GM21390 (cell line): ENCODE measurements around the gene HTR4.
"Not testable (repeated sequence)": the region's sequence is repeated elsewhere in the genome, so short reads cannot be mapped to it uniquely, and the experiment has no call there.

Experiments
- ATAC-seq: cut with Tn5 transposase; IDR thresholded peaks from one replicate; pipeline ENCODE4 v1.9.1; 2021; ENCODE audit not compliant: unreplicated experiment

HTR4 gene

GRCh38 chr5:148541054-148541835, 113.1 kb downstream of the HTR4 start:
- ATAC-seq: no peak

- ATAC-seq: no peak
Measured at GRCh38 chr5:148540647-148541046, 113.7 kb downstream of the HTR4 start.

- ATAC-seq: no peak
Measured at GRCh38 chr5:148539851-148540250, 114.5 kb downstream of the HTR4 start.

- ATAC-seq: no peak
Measured at GRCh38 chr5:148535190-148535589, 119.1 kb downstream of the HTR4 start.

GRCh38 chr5:148532969-148533670, 121.2 kb downstream of the HTR4 start:
- no peak for ATAC-seq

- ATAC-seq: not testable (repeated sequence)
Measured at GRCh38 chr5:148529450-148529849, 124.9 kb downstream of the HTR4 start.

GRCh38 chr5:148524721-148525120, 129.6 kb downstream of the HTR4 start:
- no peak for ATAC-seq

- ATAC-seq: no peak
Measured at GRCh38 chr5:148523139-148523538, 131.2 kb downstream of the HTR4 start.

GRCh38 chr5:148515460-148515859, 138.9 kb downstream of the HTR4 start:
- ATAC-seq: no peak

- no peak for ATAC-seq
Measured at GRCh38 chr5:148514344-148514743, 140.0 kb downstream of the HTR4 start.

- ATAC-seq: no peak
Measured at GRCh38 chr5:148512498-148512897, 141.8 kb downstream of the HTR4 start.

GRCh38 chr5:148511810-148512347, 142.4 kb downstream of the HTR4 start:
- peak; percentile 88 for ATAC-seq

GRCh38 chr5:148509893-148510292, 144.4 kb downstream of the HTR4 start:
- no peak for ATAC-seq

- no peak for ATAC-seq
Measured at GRCh38 chr5:148507648-148508047, 146.7 kb downstream of the HTR4 start.

- no peak for ATAC-seq
Measured at GRCh38 chr5:148499452-148499851, 154.9 kb downstream of the HTR4 start.

- ATAC-seq: no peak
Measured at GRCh38 chr5:148497757-148498156, 156.6 kb downstream of the HTR4 start.

GRCh38 chr5:148492351-148492750, 162.0 kb downstream of the HTR4 start:
- no peak for ATAC-seq

- no peak for ATAC-seq
Measured at GRCh38 chr5:148491793-148492184, 162.5 kb downstream of the HTR4 start.

- ATAC-seq: no peak
Measured at GRCh38 chr5:148491015-148491792, 163.1 kb downstream of the HTR4 start.

GRCh38 chr5:148488757-148489156, 165.6 kb downstream of the HTR4 start:
- no peak for ATAC-seq

GRCh38 chr5:148486456-148486855, 167.9 kb downstream of the HTR4 start:
- ATAC-seq: no peak
